Neural progenitor cell (in vitro differentiated cells): ENCODE data around the gene SPATA31D1.

ENCODE experiments used
- CTCF ChIP-seq: fragments of 200-600 bp; sonication (generic); IDR thresholded peaks from 2 replicates; pipeline ENCODE4 v1.5.1; 2017; ENCODE audit warnings: antibody characterized with exemption, mild to moderate bottlenecking
- EZH2phosphoT487 ChIP-seq: fragments of 200-600 bp; sonication (generic); IDR thresholded peaks from 2 replicates; pipeline ENCODE4 v1.6.1; 2017; ENCODE audit warnings: antibody characterized with exemption

- TF ChIP-seq CTCF (no peak), EZH2phosphoT487 (no peak)
Observed at GRCh38 chr9:82038897-82039296, 50.3 kb downstream of the SPATA31D1 start.
